ENCODE data around the gene GMPPB. TPM values are rescaled to one million over a fixed set of nuclear protein-coding genes. Genes with fewer than 3 reads are reported as not detected.
"Not testable (repeated sequence)": the region's sequence is repeated elsewhere in the genome, so short reads cannot be mapped to it uniquely, and the experiment has no call there.

GMPPB gene
- polyA plus RNA-seq, 1 donor, result 17.8 TPM

DNA sequence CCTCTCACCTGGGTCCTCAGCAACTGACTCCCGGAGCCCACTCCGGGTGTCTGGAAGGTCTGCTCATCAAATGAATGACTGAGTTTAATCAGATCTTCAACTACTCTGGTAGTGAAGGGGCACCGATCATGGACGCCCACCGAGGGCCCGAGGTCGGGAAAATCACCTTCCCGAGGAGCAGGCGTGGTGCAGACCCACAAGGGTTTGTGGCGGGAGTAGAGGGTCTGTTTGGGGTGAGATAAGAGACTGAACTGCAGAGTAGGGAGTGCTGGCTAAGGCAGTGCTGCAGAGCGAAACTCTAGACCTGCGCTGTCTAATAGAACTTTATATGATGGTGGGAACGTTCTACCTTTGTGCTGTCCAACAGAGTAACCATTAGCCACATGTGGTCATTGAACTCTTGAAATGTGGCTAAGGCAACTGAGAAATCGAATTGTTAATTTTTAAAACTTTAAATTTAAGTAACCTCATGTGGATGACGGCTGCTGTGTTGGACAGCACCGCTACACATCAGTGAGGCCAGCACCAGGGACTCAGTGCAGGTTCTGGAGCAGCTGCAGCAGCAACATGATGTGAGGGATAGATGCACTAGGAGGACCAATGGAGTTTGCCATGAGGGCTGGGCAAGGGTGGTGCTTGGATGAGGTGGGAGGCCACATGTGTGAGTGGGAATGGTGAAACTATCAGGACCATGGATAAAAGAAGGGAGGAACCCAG, 33.7 kb downstream of the GMPPB start:
- H3K9me3 ChIP-seq (ENCODE audit: control insufficient read depth, low read depth, low read length); DNase-seq; H3K36me3 ChIP-seq (ENCODE audit: control insufficient read depth, insufficient read depth, low read length); H3K27me3 ChIP-seq (ENCODE audit: control insufficient read depth, insufficient read depth, low read length); H3K4me1 ChIP-seq (ENCODE audit: control insufficient read depth, insufficient read depth, low read length): not testable (repeated sequence)
- WGBS (ENCODE audit: insufficient coverage, low lambda C conversion rate), result no CpG with 5 or more reads among the region's 16 CpGs
- Histone ChIP-seq H3K4me3 (ENCODE audit: low read length) (peak overlapping the region; percentile 98), H3K27ac (ENCODE audit: low read length) (peak overlapping the region; percentile 99)

- H3K4me3 ChIP-seq (ENCODE audit: low read length), result peak within 1 kb of the TSS; percentile 98
- peaks cover 3% of the 10 kb centered on the region for H3K27me3 ChIP-seq (ENCODE audit: control insufficient read depth, insufficient read depth, low read length)
- no peaks in the 10 kb centered on the region for H3K9me3 ChIP-seq (ENCODE audit: control insufficient read depth, low read depth, low read length)
- WGBS (ENCODE audit: insufficient coverage, low lambda C conversion rate), result no CpG with 5 or more reads among the region's 66 CpGs
- peaks cover 14% of the 10 kb centered on the region for H3K4me1 ChIP-seq (ENCODE audit: control insufficient read depth, insufficient read depth, low read length)
- peak within 1 kb of the TSS; percentile 99 for H3K27ac ChIP-seq (ENCODE audit: low read length)
- H3K36me3 ChIP-seq (ENCODE audit: control insufficient read depth, insufficient read depth, low read length), result no peaks in the 10 kb centered on the region
- peak; percentile 87 to 91 for DNase-seq
Measured at GRCh38 chr3:49689046-49689907, 34.5 kb downstream of the GMPPB start, which contains the start of the genes MST1 and RNF123. MST1 (minus strand) TSS chr3:49689474; CDS start chr3:49688691, 783 bp downstream. RNF123 (plus strand) TSS chr3:49689557; CDS start chr3:49691166, 1,609 bp downstream.

- Histone ChIP-seq H3K4me3 (ENCODE audit: low read length) (peak overlapping the region; percentile 98), H3K27ac (ENCODE audit: low read length) (peak overlapping the region; percentile 99), H3K4me1 (ENCODE audit: control insufficient read depth, insufficient read depth, low read length) (peaks cover 14% of the 10 kb centered on the region)
- H3K27me3 ChIP-seq (ENCODE audit: control insufficient read depth, insufficient read depth, low read length); H3K9me3 ChIP-seq (ENCODE audit: control insufficient read depth, low read depth, low read length); H3K36me3 ChIP-seq (ENCODE audit: control insufficient read depth, insufficient read depth, low read length): not testable (repeated sequence)
- WGBS (ENCODE audit: insufficient coverage, low lambda C conversion rate), result no CpG with 5 or more reads among the region's 7 CpGs
- DNase-seq, result peak; percentile 81 to 83
Measured at GRCh38 chr3:49688338-49689045, 35.3 kb downstream of the GMPPB start.

DNA sequence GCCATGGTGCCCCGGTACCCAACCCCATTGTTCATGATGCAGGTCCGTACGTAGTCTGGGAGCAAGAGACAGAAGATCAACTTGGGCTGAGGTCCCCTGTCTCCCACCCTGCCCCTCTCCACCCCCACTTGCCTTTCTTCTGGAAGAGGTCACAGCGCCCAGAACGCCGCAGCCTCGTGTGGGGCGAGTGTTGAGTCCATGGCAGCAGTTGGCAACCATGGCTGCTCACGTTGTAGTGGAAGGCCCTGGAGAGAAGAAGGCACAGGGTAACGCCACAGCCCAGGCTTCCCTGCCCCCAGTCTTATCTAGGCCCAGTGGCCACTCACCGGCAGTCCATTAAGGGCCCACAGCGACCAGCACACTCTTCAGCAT, 36.3 kb downstream of the GMPPB start:
- not testable (repeated sequence) for H3K9me3 ChIP-seq (ENCODE audit: control insufficient read depth, low read depth, low read length); DNase-seq; H3K27me3 ChIP-seq (ENCODE audit: control insufficient read depth, insufficient read depth, low read length)
- Histone ChIP-seq H3K4me3 (ENCODE audit: low read length) (peak overlapping the region; percentile 72), H3K27ac (ENCODE audit: low read length) (peak overlapping the region; percentile 68), H3K4me1 (ENCODE audit: control insufficient read depth, insufficient read depth, low read length) (peaks cover 14% of the 10 kb centered on the region), H3K36me3 (ENCODE audit: control insufficient read depth, insufficient read depth, low read length) (peaks cover 15% of the 10 kb centered on the region)
- WGBS (ENCODE audit: insufficient coverage, low lambda C conversion rate), result no CpG with 5 or more reads among the region's 12 CpGs

DNA sequence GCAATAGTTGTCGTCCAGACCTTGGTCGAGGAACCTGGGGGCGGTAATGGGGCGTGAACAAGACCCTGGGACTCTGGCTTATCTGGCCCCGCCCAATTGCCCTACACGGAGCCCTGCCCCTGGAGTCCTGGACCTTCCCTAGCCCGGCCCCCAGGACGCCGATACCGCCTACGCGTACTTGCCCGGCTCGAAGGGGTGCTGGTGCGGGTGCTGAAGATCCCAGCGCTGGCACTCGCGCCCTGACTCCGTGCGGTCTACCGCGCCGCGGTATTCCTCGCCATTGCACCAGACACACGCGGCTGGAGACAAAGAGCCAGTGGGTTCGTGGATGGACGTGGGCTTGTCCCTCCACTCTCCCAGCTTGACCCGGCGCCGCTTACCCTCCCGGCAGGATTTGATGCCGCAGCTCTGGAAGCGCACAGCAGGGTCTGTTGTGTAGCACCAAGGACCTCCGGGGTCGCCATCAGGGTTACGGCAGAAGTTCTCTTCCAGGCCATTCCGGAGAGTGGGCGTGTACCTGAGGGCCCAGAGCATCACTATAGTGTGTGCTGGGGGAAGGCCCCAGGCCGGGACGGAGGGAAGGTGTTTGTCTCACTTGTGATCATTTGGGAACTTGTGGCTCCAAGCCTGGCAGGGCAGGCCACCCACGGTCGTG, 36.9 kb downstream of the GMPPB start:
- H3K9me3 ChIP-seq (ENCODE audit: control insufficient read depth, low read depth, low read length); H3K27me3 ChIP-seq (ENCODE audit: control insufficient read depth, insufficient read depth, low read length): not testable (repeated sequence)
- peak overlapping the region; percentile 72 for H3K4me3 ChIP-seq (ENCODE audit: low read length)
- H3K4me1 ChIP-seq (ENCODE audit: control insufficient read depth, insufficient read depth, low read length), result peaks cover 14% of the 10 kb centered on the region
- H3K36me3 ChIP-seq (ENCODE audit: control insufficient read depth, insufficient read depth, low read length), result peaks cover 21% of the 10 kb centered on the region
- peak; percentile 89 to 94 for DNase-seq
- H3K27ac ChIP-seq (ENCODE audit: low read length), result peak overlapping the region; percentile 79
- no CpG with 5 or more reads among the region's 44 CpGs for WGBS (ENCODE audit: insufficient coverage, low lambda C conversion rate)

GRCh38 chr3:49686346-49686745, 37.4 kb downstream of the GMPPB start:
- H3K27ac ChIP-seq (ENCODE audit: low read length), result peak overlapping the region; percentile 79

GRCh38 chr3:49685846-49686245, 37.9 kb downstream of the GMPPB start:
- peaks cover 14% of the 10 kb centered on the region for H3K4me1 ChIP-seq (ENCODE audit: control insufficient read depth, insufficient read depth, low read length)
- H3K9me3 ChIP-seq (ENCODE audit: control insufficient read depth, low read depth, low read length); H3K27me3 ChIP-seq (ENCODE audit: control insufficient read depth, insufficient read depth, low read length); DNase-seq: not testable (repeated sequence)
- no CpG with 5 or more reads among the region's 36 CpGs for WGBS (ENCODE audit: insufficient coverage, low lambda C conversion rate)
- peaks cover 31% of the 10 kb centered on the region for H3K36me3 ChIP-seq (ENCODE audit: control insufficient read depth, insufficient read depth, low read length)
- H3K4me3 ChIP-seq (ENCODE audit: low read length), result peak overlapping the region; percentile 72
- peak overlapping the region; percentile 79 for H3K27ac ChIP-seq (ENCODE audit: low read length)

More at GRCh38 chr3:49686346-49686745, 37.4 kb downstream of the GMPPB start:
- Histone ChIP-seq H3K4me3 (ENCODE audit: low read length) (peak overlapping the region; percentile 72), H3K4me1 (ENCODE audit: control insufficient read depth, insufficient read depth, low read length) (peaks cover 14% of the 10 kb centered on the region), H3K36me3 (ENCODE audit: control insufficient read depth, insufficient read depth, low read length) (peaks cover 26% of the 10 kb centered on the region)
- WGBS (ENCODE audit: insufficient coverage, low lambda C conversion rate), result no CpG with 5 or more reads among the region's 29 CpGs
- not testable (repeated sequence) for H3K27me3 ChIP-seq (ENCODE audit: control insufficient read depth, insufficient read depth, low read length); H3K9me3 ChIP-seq (ENCODE audit: control insufficient read depth, low read depth, low read length)
- DNase-seq, result peak; percentile 41 to 84

DNA sequence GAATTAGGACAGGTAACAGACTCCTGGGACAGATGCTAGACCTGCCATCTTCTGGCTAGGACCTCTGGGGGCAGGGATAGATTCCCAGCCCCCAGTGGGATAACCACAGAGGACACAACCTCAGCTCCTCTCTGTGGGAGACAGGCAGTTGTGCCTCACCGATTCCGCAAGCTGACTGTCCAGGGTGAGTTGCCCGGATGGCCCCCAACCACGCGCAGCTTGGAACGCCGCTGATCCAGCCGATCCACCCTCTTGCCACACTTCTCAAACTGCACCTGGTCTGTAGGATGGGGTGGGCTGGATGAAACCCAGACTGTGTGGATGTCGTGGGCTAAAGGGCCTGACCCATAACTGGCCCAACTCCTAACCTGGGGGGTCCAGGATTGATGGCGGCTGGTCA, 38.6 kb downstream of the GMPPB start:
- no CpG with 5 or more reads among the region's 10 CpGs for WGBS (ENCODE audit: insufficient coverage, low lambda C conversion rate)
- peaks cover 38% of the 10 kb centered on the region for H3K36me3 ChIP-seq (ENCODE audit: control insufficient read depth, insufficient read depth, low read length)
- peaks cover 14% of the 10 kb centered on the region for H3K4me1 ChIP-seq (ENCODE audit: control insufficient read depth, insufficient read depth, low read length)
- not testable (repeated sequence) for DNase-seq; H3K27ac ChIP-seq (ENCODE audit: low read length); H3K9me3 ChIP-seq (ENCODE audit: control insufficient read depth, low read depth, low read length); H3K4me3 ChIP-seq (ENCODE audit: low read length); H3K27me3 ChIP-seq (ENCODE audit: control insufficient read depth, insufficient read depth, low read length)

DNA sequence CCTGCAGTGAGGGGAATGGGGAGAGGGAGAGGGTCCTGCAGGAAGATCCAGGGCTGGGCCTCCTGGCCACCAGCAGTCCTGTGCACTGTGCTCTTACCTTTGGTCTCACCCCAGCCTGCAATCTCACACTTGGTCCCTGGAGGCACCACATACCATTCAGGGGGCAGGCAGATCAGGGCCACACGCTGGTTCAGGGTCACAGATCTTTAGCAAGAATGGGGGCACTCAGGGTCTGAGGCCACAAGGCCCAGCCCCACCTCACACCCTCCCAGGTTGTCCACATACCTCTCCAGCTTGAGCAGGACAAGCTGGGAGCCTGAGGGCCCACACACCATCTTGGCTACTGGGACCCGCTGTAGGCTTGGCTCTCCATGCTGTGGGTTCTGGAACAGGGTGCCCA, 39.3 kb downstream of the GMPPB start:
- H3K36me3 ChIP-seq (ENCODE audit: control insufficient read depth, insufficient read depth, low read length), result peaks cover 44% of the 10 kb centered on the region
- WGBS (ENCODE audit: insufficient coverage, low lambda C conversion rate), result no CpG with 5 or more reads among the region's 2 CpGs
- not testable (repeated sequence) for H3K9me3 ChIP-seq (ENCODE audit: control insufficient read depth, low read depth, low read length)

DNA sequence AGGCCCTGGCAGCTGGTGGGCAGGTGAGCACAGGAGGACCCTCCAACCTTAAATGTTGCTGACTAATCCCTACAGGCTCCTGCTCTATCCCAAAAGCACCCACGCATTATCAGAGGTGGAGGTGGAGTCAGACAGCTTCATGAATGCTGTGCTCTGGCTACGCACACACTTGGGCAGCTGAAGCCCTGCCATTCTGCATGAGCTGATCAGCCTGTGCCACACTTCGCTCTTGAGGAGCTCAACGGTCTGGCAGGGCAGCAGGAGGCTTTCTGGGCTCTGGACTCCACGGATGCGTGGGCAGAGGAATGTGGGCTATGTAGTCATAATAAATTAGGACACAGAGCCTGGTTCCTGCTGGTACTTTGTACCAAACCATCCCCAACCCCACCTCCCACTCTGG, 40.6 kb downstream of the GMPPB start:
- no peak for DNase-seq
- Histone ChIP-seq H3K4me1 (ENCODE audit: control insufficient read depth, insufficient read depth, low read length) (peaks cover 10% of the 10 kb centered on the region), H3K9me3 (ENCODE audit: control insufficient read depth, low read depth, low read length) (no peaks in the 10 kb centered on the region), H3K27me3 (ENCODE audit: control insufficient read depth, insufficient read depth, low read length) (peaks cover 3% of the 10 kb centered on the region), H3K36me3 (ENCODE audit: control insufficient read depth, insufficient read depth, low read length) (peaks cover 57% of the 10 kb centered on the region), H3K4me3 (ENCODE audit: low read length) (no peak overlapping the region), H3K27ac (ENCODE audit: low read length) (no peak overlapping the region)
- no CpG with 5 or more reads among the region's 6 CpGs for WGBS (ENCODE audit: insufficient coverage, low lambda C conversion rate)

More for the DNA sequence above, 39.3 kb downstream of the GMPPB start:
- not testable (repeated sequence) for H3K27ac ChIP-seq (ENCODE audit: low read length); H3K4me3 ChIP-seq (ENCODE audit: low read length); H3K27me3 ChIP-seq (ENCODE audit: control insufficient read depth, insufficient read depth, low read length); DNase-seq
- H3K4me1 ChIP-seq (ENCODE audit: control insufficient read depth, insufficient read depth, low read length), result peaks cover 14% of the 10 kb centered on the region

Measured in large intestine (tissue), 3 donors.